Lower leg skin (tissue), 4 donors: ENCODE measurements around the gene LMNA. TPM values are rescaled to one million over a fixed set of nuclear protein-coding genes. Genes with fewer than 3 reads are reported as not detected.
"Not testable (repeated sequence)": the region's sequence is repeated elsewhere in the genome, so short reads cannot be mapped to it uniquely, and the experiment has no call there.

Experiments used
- DNase-seq, 2 donors: peaks; one replicate each; pipeline ENCODE4 v3.0.0-alpha.2; 2019; ENCODE audit warnings: low spot score in 2 of 2
- H3K4me3 ChIP-seq: fragments of 200-600 bp; sonication (generic); 2 replicates; pipeline ENCODE4 v1.5.1; 2017; ENCODE audit warnings: mild to moderate bottlenecking, low read depth; ENCODE audit not compliant: poor library complexity, severe bottlenecking
- CTCF ChIP-seq, 3 donors: fragments of 450-650 bp; IDR thresholded peaks; one replicate each; pipeline ENCODE4 v1.5.1; 2016; ENCODE audit warnings: antibody characterized with exemption in 3 of 3, mild to moderate bottlenecking in 3 of 3, moderate library complexity in 2 of 3
- POLR2A ChIP-seq, 2 donors: fragments of 450-650 bp; IDR thresholded peaks; one replicate each; pipeline ENCODE4 v1.6.1; 2016 to 2017; ENCODE audit warnings: antibody characterized with exemption in 2 of 2, mild to moderate bottlenecking in 1 of 2, moderate library complexity in 1 of 2
- WGBS, 2 donors: methylation state at CpG; one replicate each; pipeline ENCODE4 v1.1.5; 2018; 5-methylcytosine and 5-hydroxymethylcytosine counted together
- intact Hi-C: fragments of 100-400 bp; cut with DNase I; formaldehyde crosslinking; loops from one replicate; pipeline ENCODE4 v1.15.0; 2023; ENCODE audit warnings: low total_unique reads
- total RNA-seq, 4 donors: library from RNA; depleted of rRNA; stranded (reverse); fragments of >200 nt; gene quantifications; one replicate each; pipeline ENCODE4 v1.1.0, GENCODE V29; 2016

The LMNA gene
- total RNA-seq, 4 donors from 2014 or later: 530 to 611 (median 555) TPM

- no peak for DNase-seq
- 42 to 59% methylated on average over 10 of the region's 10 CpGs for WGBS, 2 donors
- no peak overlapping the region for H3K4me3 ChIP-seq
- intact Hi-C loops: no loop called here
- no peak for TF ChIP-seq POLR2A (IDR thresholded peaks at IDR 0.05)
- TF ChIP-seq CTCF (IDR thresholded peaks at IDR 0.05): no peak
Measured at GRCh38 chr1:156112276-156113137, 2.0 kb upstream of the LMNA start.

DNA sequence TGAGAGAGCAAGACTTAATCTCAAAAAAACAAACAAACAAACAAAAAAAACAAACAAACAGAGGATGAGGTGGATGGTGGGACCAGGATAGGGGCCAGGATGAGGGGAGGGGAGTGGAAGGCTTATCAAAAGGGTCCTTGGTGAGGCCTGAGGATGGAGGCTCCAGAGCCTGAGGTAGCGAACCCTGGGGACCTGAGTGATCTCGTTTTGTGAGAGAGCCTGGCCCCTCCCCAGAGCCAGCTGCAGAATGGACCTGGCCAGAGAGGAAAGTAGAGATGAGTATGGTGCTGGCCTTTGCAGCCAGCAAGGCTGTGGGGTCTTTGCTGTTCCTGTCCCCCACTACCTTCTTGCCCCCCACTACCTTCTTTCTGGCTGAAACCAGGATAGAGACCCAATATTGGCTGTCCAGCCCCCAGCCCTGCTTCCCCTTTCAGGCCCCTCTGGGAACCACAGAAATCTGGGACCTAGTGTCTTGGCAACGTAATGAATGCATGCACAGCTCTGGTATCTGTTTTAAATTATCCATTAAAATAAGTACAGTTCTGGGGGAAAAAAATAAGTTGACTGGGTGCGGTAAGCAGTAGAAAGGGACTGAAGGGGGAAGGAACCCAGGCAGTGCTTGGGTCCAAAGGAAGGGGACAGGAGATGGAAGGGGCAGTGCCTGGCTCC lies 1.1 kb upstream of the LMNA start:
- DNase-seq: no peak
- intact Hi-C loops: no loop called here
- WGBS, 2 donors: 32 to 40% methylated on average over 4 of the region's 4 CpGs
- TF ChIP-seq POLR2A (IDR thresholded peaks at IDR 0.05) (no peak), CTCF (IDR thresholded peaks at IDR 0.05) (no peak)
- H3K4me3 ChIP-seq: no peak overlapping the region

DNA sequence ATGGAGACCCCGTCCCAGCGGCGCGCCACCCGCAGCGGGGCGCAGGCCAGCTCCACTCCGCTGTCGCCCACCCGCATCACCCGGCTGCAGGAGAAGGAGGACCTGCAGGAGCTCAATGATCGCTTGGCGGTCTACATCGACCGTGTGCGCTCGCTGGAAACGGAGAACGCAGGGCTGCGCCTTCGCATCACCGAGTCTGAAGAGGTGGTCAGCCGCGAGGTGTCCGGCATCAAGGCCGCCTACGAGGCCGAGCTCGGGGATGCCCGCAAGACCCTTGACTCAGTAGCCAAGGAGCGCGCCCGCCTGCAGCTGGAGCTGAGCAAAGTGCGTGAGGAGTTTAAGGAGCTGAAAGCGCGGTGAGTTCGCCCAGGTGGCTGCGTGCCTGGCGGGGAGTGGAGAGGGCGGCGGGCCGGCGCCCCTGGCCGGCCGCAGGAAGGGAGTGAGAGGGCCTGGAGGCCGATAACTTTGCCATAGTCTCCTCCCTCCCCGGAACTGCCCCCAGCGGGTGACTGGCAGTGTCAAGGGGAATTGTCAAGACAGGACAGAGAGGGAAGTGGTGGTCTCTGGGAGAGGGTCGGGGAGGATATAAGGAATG lies 505 bp downstream of the LMNA start:
- TF ChIP-seq CTCF (IDR thresholded peaks at IDR 0.05): no peak
- no peak for TF ChIP-seq POLR2A (IDR thresholded peaks at IDR 0.05)
- WGBS, 2 donors: 0% methylated on average over 20 to 25 of the region's 49 CpGs
- no peak for DNase-seq
- H3K4me3 ChIP-seq: peak overlapping the region; percentile 100
- intact Hi-C loops: no loop called here

GRCh38 chr1:156115514-156116374 lies 1.2 kb downstream of the LMNA start:
- peak overlapping the region; percentile 100 for H3K4me3 ChIP-seq
- peak in 1 of 2 donors; percentile 94 for DNase-seq
- intact Hi-C loops: no loop called here
- TF ChIP-seq POLR2A (IDR thresholded peaks at IDR 0.05) (no peak), CTCF (IDR thresholded peaks at IDR 0.05) (no peak)
- 1 to 2% methylated on average over 19 of the region's 19 CpGs for WGBS, 2 donors

DNA sequence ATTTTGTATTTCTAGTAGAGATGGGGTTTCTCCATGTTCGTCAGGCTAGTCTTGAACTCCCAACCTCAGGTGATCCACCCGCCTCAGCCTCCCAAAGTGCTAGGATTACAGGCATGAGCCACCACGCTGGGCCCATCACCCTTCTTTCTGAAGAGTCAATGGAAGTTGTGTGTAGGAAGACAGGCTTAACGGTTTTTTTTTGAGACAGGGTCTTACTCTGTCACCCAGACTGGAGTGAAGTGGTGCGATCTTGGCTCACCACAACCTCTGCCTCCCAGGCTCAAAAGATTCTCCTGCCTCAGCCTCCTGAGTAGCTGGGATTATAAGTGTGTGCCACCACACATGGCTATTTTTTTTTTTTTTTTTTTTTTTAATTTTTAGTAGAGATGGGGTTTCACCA lies 2.2 kb downstream of the LMNA start:
- peak overlapping the region; percentile 31 for H3K4me3 ChIP-seq
- DNase-seq, intact Hi-C loops: not testable (repeated sequence)
- WGBS, 2 donors: 3 to 4% methylated on average over 5 of the region's 5 CpGs
